ENCODE results near the gene CLCN5.
A peak's percentile ranks its signal among the peaks of the same experiment; 100 is the strongest.

CLCN5 gene

DNA sequence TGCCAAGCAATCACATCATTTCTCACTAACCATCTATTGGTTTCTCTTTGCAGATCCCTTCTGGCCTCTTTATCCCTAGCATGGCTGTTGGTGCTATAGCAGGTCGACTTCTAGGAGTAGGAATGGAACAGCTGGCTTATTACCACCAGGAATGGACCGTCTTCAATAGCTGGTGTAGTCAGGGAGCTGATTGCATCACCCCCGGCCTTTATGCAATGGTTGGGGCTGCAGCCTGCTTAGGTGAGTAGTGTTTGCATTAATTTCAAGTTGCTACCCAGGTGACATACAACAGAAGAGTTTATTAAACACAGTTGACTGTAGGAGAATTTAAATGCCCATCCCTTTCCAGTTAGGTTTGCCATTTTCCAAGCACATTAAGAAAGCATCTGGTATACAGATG, 166.2 kb downstream of the CLCN5 start:
- DNase-seq (ENCODE audit: low spot score): no peak

DNA sequence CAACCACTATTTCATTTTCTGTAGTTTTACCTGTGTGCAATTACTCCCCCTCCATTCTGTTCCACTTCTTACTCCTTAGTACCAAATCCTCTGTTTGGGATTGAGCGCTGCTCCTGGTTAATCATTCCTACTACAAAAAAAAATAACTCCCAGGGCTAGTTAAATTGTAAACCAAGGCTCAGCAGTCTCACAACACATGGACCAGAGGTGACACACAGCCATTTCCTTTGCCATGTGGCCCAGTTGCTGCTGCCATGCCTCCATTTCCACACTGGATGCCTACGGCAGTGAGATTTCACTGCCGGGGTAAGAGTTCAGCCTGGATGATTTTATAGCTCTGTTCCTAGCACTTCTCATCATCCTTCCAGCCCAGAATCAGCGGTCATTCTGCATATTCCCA, 171.2 kb downstream of the CLCN5 start:
- DNase-seq (ENCODE audit: low spot score): no peak

DNA sequence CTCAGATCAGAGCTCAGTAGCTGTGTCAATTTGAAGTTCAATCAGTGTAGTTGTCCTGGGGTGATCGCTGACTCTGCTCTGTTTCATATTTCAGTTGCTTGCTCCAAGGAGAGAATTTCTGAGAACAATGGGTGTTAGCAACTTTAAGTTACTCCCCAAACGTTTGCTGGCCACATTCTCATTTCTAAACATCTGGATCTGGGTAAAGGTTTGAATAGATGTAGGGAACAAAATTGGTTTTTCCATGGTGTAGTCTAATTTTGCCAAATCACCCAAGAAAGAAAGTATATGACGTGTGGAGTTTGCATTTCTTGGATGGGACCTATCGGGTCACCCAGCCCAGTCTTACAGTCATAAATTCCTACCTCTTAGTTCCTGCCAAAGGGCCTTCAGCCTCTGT, 174.7 kb downstream of the CLCN5 start:
- no peak for DNase-seq (ENCODE audit: low spot score)

DNA sequence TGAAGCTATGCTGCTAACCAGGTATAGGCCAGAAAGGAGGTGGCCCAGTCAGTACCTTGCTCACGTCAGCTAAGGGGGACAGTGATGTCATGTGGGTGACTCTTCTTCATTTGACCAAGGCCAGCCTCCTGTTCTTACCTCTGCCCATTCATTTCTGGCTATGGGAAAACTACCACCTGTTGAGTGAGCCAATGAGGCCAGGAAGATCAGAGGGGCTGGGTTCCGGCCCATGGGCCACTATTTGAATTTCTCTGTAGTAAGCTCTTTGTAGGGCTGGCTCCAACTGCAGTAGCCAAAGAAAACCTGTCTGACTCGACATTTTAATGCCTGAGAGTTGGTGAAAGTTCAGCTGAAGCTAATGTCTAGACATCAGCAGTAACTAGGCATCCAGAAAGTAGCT, 175.8 kb downstream of the CLCN5 start:
- DNase-seq (ENCODE audit: low spot score): no peak

DNA sequence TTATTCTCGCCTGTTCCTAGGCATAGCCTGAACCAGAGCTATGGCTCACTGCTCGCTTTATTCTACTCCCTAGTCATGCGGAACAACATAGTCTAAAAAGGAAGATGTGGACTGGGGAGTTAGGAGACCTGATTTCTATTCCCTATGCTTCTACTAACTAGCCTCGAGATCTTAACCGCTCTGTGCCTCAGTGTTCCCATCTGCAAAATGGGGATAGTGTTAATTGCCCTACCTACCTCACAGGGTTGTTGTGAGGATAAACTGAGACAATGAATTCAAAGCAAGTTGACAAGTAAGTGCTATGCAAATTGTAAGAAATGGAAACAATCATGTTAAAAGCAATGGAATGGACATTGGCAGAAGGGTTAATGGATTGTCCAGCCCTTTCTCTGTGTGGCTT, 176.4 kb downstream of the CLCN5 start:
- DNase-seq (ENCODE audit: low spot score): no peak

DNA sequence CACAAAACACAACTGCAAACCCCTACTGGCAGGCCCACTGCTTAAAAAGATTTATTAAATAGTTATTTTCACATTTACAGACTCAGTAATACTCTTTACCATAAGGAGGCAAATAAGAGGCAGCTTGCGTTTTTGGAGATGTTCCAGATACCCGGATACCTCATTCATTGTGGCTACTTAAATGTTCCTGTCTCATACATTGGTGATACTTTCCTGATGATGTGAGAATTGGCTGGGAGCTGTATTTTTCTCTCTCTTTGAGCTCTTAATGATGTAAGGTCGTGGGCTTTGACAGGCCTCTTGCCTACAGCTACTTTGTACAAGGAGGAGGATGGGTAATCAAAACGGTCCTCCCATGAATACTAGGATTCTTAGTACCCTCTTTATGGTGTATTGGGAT, 176.9 kb downstream of the CLCN5 start:
- no peak for DNase-seq (ENCODE audit: low spot score)

DNA sequence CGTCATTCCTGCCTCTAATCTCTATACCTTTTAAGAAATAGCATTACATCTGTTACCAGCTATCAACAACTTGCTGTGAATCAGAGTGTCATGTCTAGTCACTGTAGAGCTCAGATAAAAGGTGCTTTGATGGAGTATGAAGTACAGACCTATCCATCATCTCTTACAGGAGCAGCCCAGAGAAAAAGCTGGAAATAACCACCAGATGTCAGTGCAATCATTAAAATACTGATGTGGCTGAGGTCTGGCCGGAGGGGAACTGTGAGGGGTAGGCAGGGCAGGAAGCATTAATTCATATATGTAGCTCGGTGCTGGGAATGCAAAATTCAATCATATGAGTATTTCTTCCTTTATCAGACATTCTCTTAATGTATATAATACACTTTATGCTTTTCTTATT, 177.8 kb downstream of the CLCN5 start:
- peak; percentile 21 for DNase-seq (ENCODE audit: low spot score)

DNA sequence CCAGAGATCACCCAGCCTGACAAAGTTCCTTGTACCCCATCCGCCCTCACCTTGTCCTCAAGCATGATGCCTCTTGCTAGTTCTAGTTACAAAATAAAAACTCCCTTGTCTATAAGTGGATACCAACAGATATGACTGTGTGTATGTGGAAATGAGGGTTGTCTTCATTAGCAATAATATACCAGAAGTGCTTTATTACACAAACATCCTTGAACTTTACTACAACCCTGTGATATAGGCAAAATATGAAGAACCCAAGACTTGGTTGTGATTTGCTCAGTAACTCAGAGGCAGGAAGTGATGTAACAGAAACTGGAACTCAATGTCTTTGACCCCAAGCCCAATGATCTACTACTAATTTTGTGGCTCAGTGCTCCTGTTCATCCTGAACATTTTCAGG, 180.8 kb downstream of the CLCN5 start:
- no peak for DNase-seq (ENCODE audit: low spot score)

DNA sequence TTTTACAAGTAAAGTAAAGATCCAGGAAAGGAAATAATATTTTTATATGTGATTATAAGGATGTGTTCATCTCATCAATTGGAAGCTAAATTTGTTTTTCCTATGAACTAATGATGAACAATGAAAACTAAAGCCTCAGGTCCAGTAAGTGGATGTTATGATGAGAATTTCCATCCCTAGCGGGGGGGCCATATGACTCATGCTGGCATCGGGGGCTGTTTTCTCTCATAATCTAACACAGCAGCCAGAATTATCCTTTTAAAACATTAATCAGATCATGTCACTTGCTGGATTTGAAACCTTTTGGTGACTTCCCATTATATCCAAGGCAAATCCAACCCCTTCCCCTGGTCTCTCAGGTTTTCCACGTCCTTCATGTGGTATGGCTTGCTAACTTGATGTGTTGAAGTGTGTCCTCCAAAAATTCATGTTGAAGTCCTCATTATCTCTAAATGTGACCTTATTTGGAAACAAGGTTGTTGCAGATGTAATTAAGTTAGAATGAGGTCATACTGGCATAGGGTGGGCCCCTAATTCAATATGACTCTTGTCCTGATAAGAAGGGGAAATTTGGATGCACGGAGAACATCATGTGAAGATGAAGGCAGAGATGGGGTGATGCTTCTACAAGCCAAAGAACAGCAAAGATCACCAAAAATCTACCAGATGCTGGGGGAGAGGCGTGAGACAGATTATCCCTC, 181.6 kb downstream of the CLCN5 start:
- DNase-seq (ENCODE audit: low spot score): no peak

DNA sequence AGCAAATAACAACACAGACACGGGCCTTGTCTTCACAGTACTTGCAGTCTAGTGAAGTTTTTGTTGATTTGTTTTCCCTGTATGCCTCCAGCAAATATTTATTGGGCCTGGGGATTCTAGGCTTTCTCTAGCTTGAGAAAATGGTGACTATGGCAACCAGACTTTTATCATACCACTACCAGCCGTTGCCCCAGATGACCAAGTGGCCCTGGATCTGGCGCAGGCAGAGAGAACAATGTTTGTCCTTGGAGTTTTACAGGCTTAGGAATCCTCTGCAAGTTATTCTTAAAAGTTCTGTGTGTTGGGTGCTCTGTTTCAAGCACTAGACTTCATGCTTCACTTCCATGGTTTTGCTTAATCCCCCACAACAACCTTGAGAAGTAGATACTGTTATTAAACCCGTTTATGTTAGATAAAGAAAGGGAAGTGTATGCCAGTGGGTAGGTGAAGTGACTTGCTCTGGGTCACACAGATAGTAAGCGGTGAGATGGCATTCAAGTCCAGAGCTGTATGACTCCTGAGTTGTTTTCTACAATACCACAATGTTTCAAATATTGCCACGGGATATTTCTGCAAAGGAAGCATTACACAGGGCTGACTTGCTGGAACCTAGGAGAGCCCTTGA, 183.8 kb downstream of the CLCN5 start:
- DNase-seq (ENCODE audit: low spot score): no peak

DNA sequence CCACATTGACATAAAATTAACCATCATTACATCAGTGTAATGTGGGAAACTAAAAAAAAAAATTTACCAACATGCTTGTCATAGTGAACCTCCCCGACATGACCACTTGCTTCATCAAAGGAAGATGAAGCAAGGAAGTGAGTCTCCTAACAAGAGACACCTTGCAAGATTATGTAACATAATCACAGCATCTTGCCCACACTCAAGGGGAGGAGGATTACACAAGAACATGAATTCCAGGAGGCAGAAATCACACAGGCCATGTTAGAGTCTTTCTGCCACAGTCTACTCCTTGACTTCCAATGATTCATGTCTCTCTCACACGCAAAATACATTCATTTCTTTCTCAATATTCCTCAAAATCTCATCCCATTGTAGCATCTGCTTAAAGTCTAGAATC, 185.1 kb downstream of the CLCN5 start:
- no peak for DNase-seq (ENCODE audit: low spot score)

DNA sequence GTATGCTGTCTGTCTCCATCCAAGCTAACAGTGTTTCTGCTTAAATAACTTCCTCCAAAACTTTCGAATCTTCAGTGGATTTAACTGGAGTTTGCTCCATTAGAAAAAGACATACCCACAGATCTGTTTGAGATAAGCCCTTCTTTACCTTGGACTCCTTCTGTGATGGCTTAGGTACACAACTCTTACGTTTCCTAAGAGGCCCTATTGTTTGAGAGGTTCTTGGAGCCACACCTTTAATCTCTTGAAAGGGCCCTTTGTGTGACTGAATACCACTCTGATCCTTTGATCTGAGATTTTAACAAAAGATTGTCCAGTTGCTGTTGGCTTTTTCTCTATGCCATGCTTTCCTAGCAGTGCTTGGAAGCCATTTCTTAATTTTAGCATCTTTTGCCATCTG, 185.9 kb downstream of the CLCN5 start:
- no peak for DNase-seq (ENCODE audit: low spot score)

DNA sequence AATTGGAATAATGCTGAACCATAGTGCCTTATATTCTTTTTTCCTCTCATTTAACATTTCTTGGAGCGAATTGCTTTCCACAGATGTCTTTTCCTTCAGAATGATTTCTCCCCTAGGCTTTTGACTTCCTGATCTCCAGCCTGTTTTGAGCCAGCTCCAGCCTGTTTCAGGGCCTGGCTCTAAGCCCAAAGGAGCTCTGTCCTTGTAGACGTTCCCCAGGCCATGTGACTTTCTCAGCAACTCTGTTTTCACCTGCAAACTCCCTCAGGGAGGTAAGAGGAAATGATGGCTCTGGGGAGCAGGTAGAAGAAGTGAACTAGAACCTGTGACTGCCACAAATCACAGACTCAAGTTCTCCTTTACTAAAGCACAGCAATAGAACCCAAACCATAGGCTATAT, 189.3 kb downstream of the CLCN5 start:
- no peak for DNase-seq (ENCODE audit: low spot score)

DNA sequence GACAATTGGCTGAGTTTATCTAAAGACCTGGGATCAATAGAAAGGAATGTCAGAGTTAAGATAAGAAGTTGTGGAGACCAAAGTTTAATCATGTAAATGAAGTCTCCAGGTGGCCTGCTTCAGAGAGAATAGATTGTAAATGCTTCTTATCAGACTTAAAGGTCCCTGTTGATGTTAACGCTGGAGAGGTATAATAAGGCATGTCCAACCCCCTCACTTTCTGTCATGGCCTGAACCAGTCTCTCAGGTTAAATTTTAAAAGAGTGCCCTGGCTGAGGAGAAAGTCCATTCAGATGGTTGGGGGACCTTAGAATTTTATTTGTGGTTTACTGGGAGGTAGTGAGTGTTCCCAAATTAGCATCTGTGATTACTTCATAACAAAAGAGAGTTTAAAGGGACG, 191.7 kb downstream of the CLCN5 start:
- no peak for DNase-seq (ENCODE audit: low spot score)

DNA sequence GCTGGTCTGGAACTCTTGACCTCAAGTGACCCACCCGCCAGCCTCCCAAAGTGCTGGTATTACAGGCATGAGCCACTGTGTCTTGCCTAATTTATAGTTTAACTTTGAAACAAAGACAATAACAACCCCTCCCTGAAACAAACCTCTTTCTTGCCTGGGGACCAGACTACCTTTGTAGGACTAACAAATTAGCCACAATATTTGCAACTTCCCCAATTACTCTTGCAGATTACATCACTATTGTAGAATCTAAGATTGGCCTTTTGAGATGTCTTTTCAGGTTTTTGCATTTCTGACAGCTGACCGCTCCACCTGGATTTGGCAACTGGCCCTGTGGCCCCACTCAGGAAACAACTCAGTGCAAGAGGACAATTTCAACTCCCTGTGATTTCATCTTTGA, 193.6 kb downstream of the CLCN5 start:
- no peak for DNase-seq (ENCODE audit: low spot score)

DNA sequence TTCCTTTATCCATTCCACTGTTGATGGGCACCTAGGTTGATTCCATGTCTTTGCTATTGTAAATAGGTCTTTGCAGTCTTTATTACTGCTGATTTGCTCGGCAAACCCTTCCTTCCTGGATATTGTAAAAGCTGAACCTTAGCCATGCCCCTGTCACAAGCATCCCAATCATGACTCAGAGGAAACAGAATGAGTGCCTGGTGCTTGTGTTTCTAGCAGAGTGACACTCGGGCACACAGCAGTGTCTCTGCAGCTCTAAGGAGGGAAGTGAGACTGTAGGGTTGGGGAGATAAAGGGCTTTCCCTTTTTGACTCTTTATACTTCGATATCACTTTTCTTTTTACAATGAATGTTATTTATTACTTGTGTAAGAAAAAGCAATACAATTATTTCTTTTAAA, 195.1 kb downstream of the CLCN5 start:
- peak; percentile 34 for DNase-seq (ENCODE audit: low spot score)

DNA sequence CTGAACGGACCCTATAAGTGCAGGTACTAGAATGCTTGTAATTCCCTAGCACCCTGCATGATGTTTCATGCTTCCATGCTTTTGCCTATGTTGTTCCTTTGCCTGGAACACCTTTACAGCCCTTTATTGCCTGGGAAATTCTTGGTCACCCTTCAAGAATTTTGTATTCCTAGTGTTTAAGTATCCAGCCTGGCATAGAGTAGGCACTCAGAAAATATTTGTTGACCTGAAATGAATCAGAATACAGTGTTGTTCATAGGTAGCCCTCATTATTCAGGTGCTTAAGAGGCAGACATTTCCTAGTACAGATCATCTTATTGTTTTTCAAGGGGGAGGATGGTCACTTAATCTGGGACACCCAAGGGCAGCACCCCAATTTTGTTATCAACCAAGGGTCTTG, 203.1 kb downstream of the CLCN5 start:
- DNase-seq (ENCODE audit: low spot score): no peak

DNA sequence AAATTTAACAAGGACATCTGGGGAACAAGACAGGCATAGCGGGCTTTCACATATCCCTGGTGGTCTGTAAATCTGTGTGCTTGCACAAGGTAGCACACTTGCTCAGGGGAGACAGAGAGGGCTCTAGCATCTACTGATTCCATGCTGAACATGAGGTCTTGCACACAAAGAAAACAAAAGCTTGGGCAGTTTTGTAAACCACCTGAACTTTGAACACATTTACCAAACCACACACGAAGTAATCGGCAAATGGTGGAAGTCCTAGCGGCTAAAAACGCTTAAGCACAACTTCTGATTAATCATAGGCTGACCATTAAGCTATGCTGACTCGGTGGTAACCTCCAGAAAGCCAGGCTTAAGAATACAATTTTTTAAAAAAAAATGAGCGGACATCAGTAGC, 225.6 kb downstream of the CLCN5 start:
- no peak for DNase-seq (ENCODE audit: low spot score)

Data from kidney capillary endothelial cell (primary cell).